HCT116 (cell line): ENCODE measurements around the gene IGFBP2. TPM values are rescaled to one million over a fixed set of nuclear protein-coding genes. Genes with fewer than 3 reads are reported as not detected.

ENCODE experiments used
- ATAC-seq: fragments of 200-7000 bp; cut with Tn5 transposase; 2 replicates; pipeline ENCODE4 v1.9.1; 2020; ENCODE audit warnings: mild to moderate bottlenecking, moderate library complexity
- BruUV-seq: library from RNA; stranded (reverse); fragments of 400-500 nt; replicated peaks from 2 replicates; lab custom pipeline; 2021; lab: Mats Ljungman, UMichigan
- CTCF ChIA-PET: fragments of 300-600 bp; sonication (Branson Sonifier 250); formaldehyde crosslinking; loops from one replicate; lab custom pipeline; 2021; ENCODE audit warnings: antibody characterized with exemption; lab: Charles Lee
- POLR2A ChIA-PET: fragments of 300-600, 350-600 bp; sonication (Branson Sonifier 250); formaldehyde crosslinking; loops from one replicate; lab custom pipeline; 2021; ENCODE audit warnings: antibody characterized with exemption; lab: Charles Lee
- RAD21 ChIA-PET, 2 experiments: fragments of 300-600 bp; sonication (Branson Sonifier 250); formaldehyde crosslinking; loops; one replicate each; lab custom pipeline; 2023; ENCODE audit warnings: low total read pairs in 2 of 2; ENCODE audit not compliant: uncharacterized antibody in 2 of 2, unreplicated experiment in 2 of 2, low non-redundant PET in 1 of 2; lab: Charles Lee
- DNase-seq: peaks from one replicate; pipeline ENCODE4 v3.0.0-alpha.2; 2010; ENCODE audit warnings: low read depth, low spot score
- H2AFZ ChIP-seq: fragments of 200-600 bp; shearing (Covaris generic), sonication (generic); 2 replicates; pipeline ENCODE4 v1.6.1; 2017; ENCODE audit warnings: low read depth, mixed run types, mixed read lengths, antibody characterized with exemption, low read length; ENCODE audit not compliant: poor library complexity, severe bottlenecking
- H3K27ac ChIP-seq: 2 replicates; pipeline ENCODE4 v1.5.1; 2012; ENCODE audit warnings: low read depth, low read length
- H3K27me3 ChIP-seq: fragments of 200-600 bp; sonication (generic); 2 replicates; pipeline ENCODE4 v1.6.1; 2016; ENCODE audit warnings: mixed run types, low read length, mixed read lengths; ENCODE audit not compliant: insufficient read depth
- H3K36me3 ChIP-seq, 2 experiments: fragments of 200-500 bp in 1 of 2; fragments of 200-600 bp in 1 of 2; sonication (Bioruptor generic) in 1 of 2; sonication (generic) in 1 of 2; 2 replicates each; pipeline versions ENCODE4 v1.5.1 to v1.6.1; 2014 to 2016; ENCODE audit warnings: low read length in 2 of 2, inconsistent platforms in 1 of 2, mixed read lengths in 1 of 2, mixed run types in 1 of 2; ENCODE audit not compliant: insufficient read depth in 2 of 2, control insufficient read depth in 1 of 2
- H3K4me1 ChIP-seq, 2 experiments: fragments of 200-600 bp in 1 of 2; sonication (generic) in 1 of 2; 2 replicates each; pipeline versions ENCODE4 v1.5.1 to v1.6.1; 2012 to 2017; ENCODE audit warnings: low read length in 2 of 2, inconsistent platforms in 1 of 2, mild to moderate bottlenecking in 1 of 2, mixed read lengths in 1 of 2, mixed run types in 1 of 2, moderate library complexity in 1 of 2; ENCODE audit not compliant: insufficient read depth in 2 of 2, control insufficient read depth in 1 of 2
- H3K4me2 ChIP-seq: fragments of 200-600 bp; sonication (generic); 2 replicates; pipeline ENCODE4 v1.6.1; 2017; ENCODE audit warnings: mixed run types, low read length, mixed read lengths
- H3K4me3 ChIP-seq, 2 experiments: fragments of 200-600 bp in 1 of 2; sonication (generic) in 1 of 2; replicated peaks in 1 of 2; 2 replicates each; pipeline ENCODE4 v1.5.1; 2011 to 2016; ENCODE audit warnings: low read length in 2 of 2, control low read depth in 1 of 2, low read depth in 1 of 2, mild to moderate bottlenecking in 1 of 2, mixed read lengths in 1 of 2, mixed run types in 1 of 2
- H3K79me2 ChIP-seq: fragments of 200-600 bp; sonication (generic); 2 replicates; pipeline ENCODE4 v1.6.1; 2017; ENCODE audit warnings: mild to moderate bottlenecking, mixed run types, low read length, moderate library complexity, mixed read lengths; ENCODE audit not compliant: insufficient read depth
- H3K9ac ChIP-seq: fragments of 200-600 bp; sonication (generic); 2 replicates; pipeline ENCODE4 v1.6.1; 2016; ENCODE audit warnings: low read length, mixed read lengths
- H3K9me2 ChIP-seq: fragments of 200-600 bp; sonication (generic), shearing (Covaris generic); 2 replicates; pipeline ENCODE4 v1.6.1; 2017; ENCODE audit warnings: mixed run types, mild to moderate bottlenecking, moderate library complexity; ENCODE audit not compliant: insufficient read depth
- H3K9me3 ChIP-seq, 2 experiments: fragments of 200-500 bp in 1 of 2; fragments of 200-600 bp in 1 of 2; sonication (Bioruptor generic) in 1 of 2; sonication (generic) in 1 of 2; 2 replicates each; pipeline ENCODE4 v1.6.1; 2014 to 2017; ENCODE audit warnings: low read length in 2 of 2, mixed read lengths in 2 of 2, inconsistent platforms in 1 of 2, low read depth in 1 of 2, mild to moderate bottlenecking in 1 of 2, mixed run types in 1 of 2, moderate library complexity in 1 of 2; ENCODE audit not compliant: control insufficient read depth in 1 of 2, insufficient read depth in 1 of 2
- H4K20me1 ChIP-seq: fragments of 200-600 bp; sonication (generic), shearing (Covaris generic); 2 replicates; pipeline ENCODE4 v1.6.1; 2017; ENCODE audit warnings: mixed run types, mild to moderate bottlenecking, moderate library complexity; ENCODE audit not compliant: insufficient read depth
- CBX3 ChIP-seq: IDR thresholded peaks from 2 replicates; pipeline ENCODE4 v1.6.1; 2012; ENCODE audit warnings: low read depth
- EZH2 ChIP-seq: fragments of 200-600 bp; sonication (generic); IDR thresholded peaks from 2 replicates; pipeline ENCODE4 v1.6.1; 2017; ENCODE audit warnings: antibody characterized with exemption, mixed run types
- EZH2phosphoT487 ChIP-seq: fragments of 200-600 bp; IDR thresholded peaks from 2 replicates; pipeline ENCODE4 v1.6.1; 2018; ENCODE audit warnings: antibody characterized with exemption, borderline replicate concordance
- POLR2AphosphoS5 ChIP-seq: IDR thresholded peaks from 2 replicates; pipeline ENCODE4 v1.6.1; 2011; ENCODE audit warnings: mild to moderate bottlenecking, low read depth, low read length, moderate library complexity
- SIN3A ChIP-seq: IDR thresholded peaks from 2 replicates; pipeline ENCODE4 v1.6.1; 2012; ENCODE audit warnings: low read depth
- SP1 ChIP-seq: IDR thresholded peaks from 2 replicates; pipeline ENCODE4 v1.6.1; 2012; ENCODE audit warnings: low read depth
- intact Hi-C: fragments of 100-400 bp; cut with micrococcal nuclease; formaldehyde crosslinking; loops from 2 replicates; pipeline ENCODE4 v1.10.0; 2022
- total RNA-seq: library from RNA; stranded (reverse); gene quantifications from one replicate; pipeline ENCODE4 v1.2.1, GENCODE V29; 2021; ENCODE audit not compliant: unreplicated experiment
- TF ChIP-seq, protein P1 (sequence below): IDR thresholded peaks from 2 replicates; pipeline ENCODE4 v1.6.1; 2011; ENCODE audit warnings: mild to moderate bottlenecking, low read length, moderate library complexity; ENCODE audit not compliant: insufficient replicate concordance; ENCODE audit errors: extremely low read depth
- TF ChIP-seq, protein P2 (sequence below): IDR thresholded peaks from 2 replicates; pipeline ENCODE4 v1.6.1; 2012
- TF ChIP-seq, protein P3 (sequence below): IDR thresholded peaks from 2 replicates; pipeline ENCODE4 v1.6.1; 2012
- TF ChIP-seq, protein P4 (sequence below), 3 experiments: fragments of 200-600 bp in 1 of 3; sonication (generic) in 1 of 3; IDR thresholded peaks in 2 of 3; conservative IDR thresholded peaks in 1 of 3; 2 replicates each; pipeline ENCODE4 v1.5.1; 2012 to 2017; ENCODE audit warnings: low read depth in 2 of 3, low read length in 2 of 3, antibody characterized with exemption in 1 of 3, borderline replicate concordance in 1 of 3, control low read depth in 1 of 3, mild to moderate bottlenecking in 1 of 3, mixed read lengths in 1 of 3, mixed run types in 1 of 3, moderate library complexity in 1 of 3; ENCODE audit not compliant: insufficient read depth in 1 of 3

IGFBP2 gene
- total RNA-seq, 1 experiment from 2014 or later, result 143 TPM

DNA sequence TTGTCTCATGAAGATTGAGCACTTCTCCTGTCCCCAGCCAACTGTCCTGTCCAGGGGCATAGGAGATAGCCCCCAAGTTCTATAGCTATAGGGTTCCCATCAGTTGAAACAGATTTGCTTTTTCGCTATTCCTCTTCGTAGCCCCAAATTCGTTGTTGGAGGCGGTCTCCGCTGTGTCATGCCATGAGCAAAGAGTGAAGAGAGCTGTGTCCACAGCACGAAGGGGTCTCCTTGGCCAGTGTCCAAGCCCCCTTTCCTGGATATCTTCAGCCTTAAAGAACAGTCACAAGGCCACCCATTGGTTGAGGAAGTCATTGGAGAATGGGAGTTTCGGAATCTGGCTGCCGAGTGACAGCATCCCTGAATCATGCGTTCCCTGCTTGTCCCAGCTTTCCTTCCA is 41.2 kb downstream of the IGFBP2 start:
- no peaks in the 10 kb centered on the region for H3K4me1 ChIP-seq
- no peaks in the 10 kb centered on the region for H4K20me1 ChIP-seq
- TF ChIP-seq EZH2 (no peak), SP1 (no peak), POLR2AphosphoS5 (no peak), SIN3A (no peak), EZH2phosphoT487 (no peak), CBX3 (no peak)
- TF ChIP-seq, protein P1, sequence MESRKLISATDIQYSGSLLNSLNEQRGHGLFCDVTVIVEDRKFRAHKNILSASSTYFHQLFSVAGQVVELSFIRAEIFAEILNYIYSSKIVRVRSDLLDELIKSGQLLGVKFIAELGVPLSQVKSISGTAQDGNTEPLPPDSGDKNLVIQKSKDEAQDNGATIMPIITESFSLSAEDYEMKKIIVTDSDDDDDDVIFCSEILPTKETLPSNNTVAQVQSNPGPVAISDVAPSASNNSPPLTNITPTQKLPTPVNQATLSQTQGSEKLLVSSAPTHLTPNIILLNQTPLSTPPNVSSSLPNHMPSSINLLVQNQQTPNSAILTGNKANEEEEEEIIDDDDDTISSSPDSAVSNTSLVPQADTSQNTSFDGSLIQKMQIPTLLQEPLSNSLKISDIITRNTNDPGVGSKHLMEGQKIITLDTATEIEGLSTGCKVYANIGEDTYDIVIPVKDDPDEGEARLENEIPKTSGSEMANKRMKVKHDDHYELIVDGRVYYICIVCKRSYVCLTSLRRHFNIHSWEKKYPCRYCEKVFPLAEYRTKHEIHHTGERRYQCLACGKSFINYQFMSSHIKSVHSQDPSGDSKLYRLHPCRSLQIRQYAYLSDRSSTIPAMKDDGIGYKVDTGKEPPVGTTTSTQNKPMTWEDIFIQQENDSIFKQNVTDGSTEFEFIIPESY, result no peak
- TF ChIP-seq, protein P2, sequence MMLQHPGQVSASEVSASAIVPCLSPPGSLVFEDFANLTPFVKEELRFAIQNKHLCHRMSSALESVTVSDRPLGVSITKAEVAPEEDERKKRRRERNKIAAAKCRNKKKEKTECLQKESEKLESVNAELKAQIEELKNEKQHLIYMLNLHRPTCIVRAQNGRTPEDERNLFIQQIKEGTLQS, result no peak
- TF ChIP-seq, protein P3, sequence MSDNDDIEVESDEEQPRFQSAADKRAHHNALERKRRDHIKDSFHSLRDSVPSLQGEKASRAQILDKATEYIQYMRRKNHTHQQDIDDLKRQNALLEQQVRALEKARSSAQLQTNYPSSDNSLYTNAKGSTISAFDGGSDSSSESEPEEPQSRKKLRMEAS, result no peak
- TF ChIP-seq, protein P4, sequence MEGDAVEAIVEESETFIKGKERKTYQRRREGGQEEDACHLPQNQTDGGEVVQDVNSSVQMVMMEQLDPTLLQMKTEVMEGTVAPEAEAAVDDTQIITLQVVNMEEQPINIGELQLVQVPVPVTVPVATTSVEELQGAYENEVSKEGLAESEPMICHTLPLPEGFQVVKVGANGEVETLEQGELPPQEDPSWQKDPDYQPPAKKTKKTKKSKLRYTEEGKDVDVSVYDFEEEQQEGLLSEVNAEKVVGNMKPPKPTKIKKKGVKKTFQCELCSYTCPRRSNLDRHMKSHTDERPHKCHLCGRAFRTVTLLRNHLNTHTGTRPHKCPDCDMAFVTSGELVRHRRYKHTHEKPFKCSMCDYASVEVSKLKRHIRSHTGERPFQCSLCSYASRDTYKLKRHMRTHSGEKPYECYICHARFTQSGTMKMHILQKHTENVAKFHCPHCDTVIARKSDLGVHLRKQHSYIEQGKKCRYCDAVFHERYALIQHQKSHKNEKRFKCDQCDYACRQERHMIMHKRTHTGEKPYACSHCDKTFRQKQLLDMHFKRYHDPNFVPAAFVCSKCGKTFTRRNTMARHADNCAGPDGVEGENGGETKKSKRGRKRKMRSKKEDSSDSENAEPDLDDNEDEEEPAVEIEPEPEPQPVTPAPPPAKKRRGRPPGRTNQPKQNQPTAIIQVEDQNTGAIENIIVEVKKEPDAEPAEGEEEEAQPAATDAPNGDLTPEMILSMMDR (IDR thresholded peaks at IDR 0.05 in 2 of 3, conservative IDR thresholded peaks at IDR 0.05 in 1 of 3; ENCODE audit: borderline replicate concordance in 1 of 3, insufficient read depth in 1 of 3, low read depth in 2 of 3, low read length in 2 of 3), result no peak
- DNase-seq, result no peak
- ChIA-PET RAD21 (no interaction called here), CTCF (no interaction called here), POLR2A (no interaction called here)
- no peaks in the 10 kb centered on the region for H3K9me3 ChIP-seq
- no peak overlapping the region for H3K9ac ChIP-seq
- no peaks in the 10 kb centered on the region for H3K27me3 ChIP-seq
- H3K4me2 ChIP-seq, result no peak overlapping the region
- no peak overlapping the region for H2AFZ ChIP-seq
- no peak for ATAC-seq
- H3K4me3 ChIP-seq, result no peak overlapping the region
- intact Hi-C loops, result no loop called here
- H3K36me3 ChIP-seq, result no peaks in the 10 kb centered on the region
- no peaks in the 10 kb centered on the region for H3K9me2 ChIP-seq
- H3K27ac ChIP-seq, result no peak overlapping the region
- no TSS peak for BruUV-seq
- no peaks in the 10 kb centered on the region for H3K79me2 ChIP-seq
